HepG2 (cell line): ENCODE results near the gene HRG. TPM values are rescaled to one million over a fixed set of nuclear protein-coding genes. Genes with fewer than 3 reads are reported as not detected.

Experiments used
- CAMTA2 ChIP-seq: sonication (generic); formaldehyde crosslinking; IDR thresholded peaks from 2 replicates; pipeline ENCODE4 v1.4.0; 2020; ENCODE audit warnings: mild to moderate bottlenecking, missing genetic modification reagents, borderline replicate concordance
- CCDC6 ChIP-seq: sonication (generic); formaldehyde crosslinking; IDR thresholded peaks from 2 replicates; pipeline ENCODE4 v1.8.1; 2022; ENCODE audit warnings: mild to moderate bottlenecking, missing genetic modification reagents, moderate library complexity
- EP300 ChIP-seq, 3 experiments: sonication (generic) in 1 of 3; formaldehyde crosslinking in 1 of 3; IDR thresholded peaks; 2 replicates each; pipeline versions ENCODE4 v1.5.1 to v1.6.1; 2011 to 2020; ENCODE audit warnings: low read depth in 2 of 3, low read length in 2 of 3, borderline replicate concordance in 1 of 3, improper control_type of control experiment in 1 of 3, mild to moderate bottlenecking in 1 of 3, missing genetic modification reagents in 1 of 3, moderate library complexity in 1 of 3
- FOXA3 ChIP-seq: IDR thresholded peaks from 2 replicates; pipeline ENCODE4 v1.6.1; 2016; ENCODE audit warnings: missing genetic modification reagents, missing compliant biosample characterization
- MIER3 ChIP-seq: IDR thresholded peaks from 2 replicates; pipeline ENCODE4 v1.6.1; 2016; ENCODE audit warnings: missing compliant biosample characterization, borderline replicate concordance
- NFIB ChIP-seq: sonication (generic); formaldehyde crosslinking; IDR thresholded peaks from 2 replicates; pipeline ENCODE4 v1.9.0; 2021; ENCODE audit warnings: missing genetic modification reagents, mild to moderate bottlenecking, borderline replicate concordance
- SIN3B ChIP-seq: fragments of 150-350 bp; IDR thresholded peaks from 2 replicates; pipeline ENCODE4 v1.6.1; 2014; ENCODE audit warnings: low read length
- ZFP1 ChIP-seq: IDR thresholded peaks from 2 replicates; pipeline ENCODE4 v1.6.1; 2016
- ZFP41 ChIP-seq: sonication (generic); formaldehyde crosslinking; IDR thresholded peaks from 2 replicates; pipeline ENCODE4 v1.4.0; 2020; ENCODE audit warnings: mild to moderate bottlenecking, missing genetic modification reagents, borderline replicate concordance
- ZNF33B ChIP-seq: sonication (generic); formaldehyde crosslinking; IDR thresholded peaks from 2 replicates; pipeline ENCODE4 v1.5.1; 2020; ENCODE audit warnings: mild to moderate bottlenecking, missing genetic modification reagents
- ZNF775 ChIP-seq: sonication (generic); formaldehyde crosslinking; IDR thresholded peaks from 2 replicates; pipeline ENCODE4 v1.4.0; 2020; ENCODE audit warnings: missing genetic modification reagents, mild to moderate bottlenecking, moderate library complexity, borderline replicate concordance
- ZNF816 ChIP-seq: sonication (generic); formaldehyde crosslinking; IDR thresholded peaks from 2 replicates; pipeline ENCODE4 v1.8.0; 2022; ENCODE audit warnings: missing genetic modification reagents, mild to moderate bottlenecking, borderline replicate concordance
- polyA plus RNA-seq, 8 experiments: library from polyadenylated mRNA; depleted of rRNA in 3 of 8; stranded (reverse) in 7 of 8; unstranded in 1 of 8; fragments of >200 nt; fragmentation: Illumina TruSeq in 4 of 8; extraction: Trizol in 4 of 8; gene quantifications; 2 replicates each; pipeline versions ENCODE4 v1.2.1 to v1.2.3, GENCODE V29; 2011 to 2016; ENCODE audit warnings: low read depth in 4 of 8, missing spikeins in 1 of 8, mixed read lengths in 1 of 8; ENCODE audit not compliant: insufficient read depth in 1 of 8
- total RNA-seq, 5 experiments: library from RNA; depleted of rRNA; stranded (reverse); fragments of >200 nt; fragmentation: Illumina TruSeq; extraction: Trizol; gene quantifications; 2 replicates each; pipeline ENCODE4 v1.2.3, GENCODE V29; 2016; ENCODE audit warnings: low read depth in 1 of 5
- TF ChIP-seq, protein P1 (sequence below), 2 experiments: sonication (generic) in 1 of 2; formaldehyde crosslinking in 1 of 2; IDR thresholded peaks; 2 replicates each; pipeline versions ENCODE4 v1.6.1 to v1.9.0; 2014 to 2022; ENCODE audit warnings: antibody characterized with exemption in 1 of 2, borderline replicate concordance in 1 of 2, inconsistent platforms in 1 of 2, low read depth in 1 of 2, missing genetic modification reagents in 1 of 2
- TF ChIP-seq, protein P2 (sequence below): sonication (generic); formaldehyde crosslinking; IDR thresholded peaks from 2 replicates; pipeline ENCODE4 v1.4.0; 2020; ENCODE audit warnings: missing genetic modification reagents
- TF ChIP-seq, protein P3 (sequence below): sonication (generic); formaldehyde crosslinking; IDR thresholded peaks from 2 replicates; pipeline ENCODE4 v1.8.0; 2022; ENCODE audit warnings: mild to moderate bottlenecking, missing genetic modification reagents

The HRG gene
- total and polyA plus RNA-seq, 2 of the 13 experiments (the other 11 are each of a cell fraction or from before 2014, with no cell fraction given) = 0.09 to 0.11 TPM

DNA sequence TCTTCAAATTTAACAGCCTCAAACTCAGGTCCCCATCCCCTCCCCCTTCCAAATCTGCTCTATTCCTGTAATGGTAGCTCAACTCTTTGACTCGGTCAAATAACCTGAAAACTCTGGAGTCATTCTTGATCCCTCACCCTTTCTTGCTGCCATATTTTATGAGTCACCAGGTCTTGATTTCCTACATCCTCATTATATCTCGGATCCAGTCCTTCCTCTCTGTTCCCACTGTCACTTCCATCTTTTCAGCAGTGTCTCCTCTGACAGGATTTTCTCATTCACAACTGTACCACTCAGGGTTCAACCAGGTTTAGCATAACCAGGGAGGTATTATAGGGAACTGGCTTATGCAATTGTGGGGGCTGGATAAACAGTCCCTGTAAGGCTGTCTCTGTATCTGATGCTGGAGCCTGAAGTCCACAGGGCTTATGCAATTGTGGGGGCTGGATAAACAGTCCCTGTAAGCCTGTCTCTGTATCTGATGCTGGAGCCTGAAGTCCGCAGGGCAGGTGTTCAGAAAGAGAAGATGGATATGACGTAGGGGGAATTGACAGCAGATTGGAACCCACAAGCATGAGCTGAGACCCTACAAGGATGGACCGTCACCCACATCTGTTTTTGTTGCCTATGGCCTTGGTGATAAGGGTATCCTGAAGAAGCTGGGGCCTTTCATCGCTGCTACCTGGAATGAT, 34.7 kb upstream of the HRG start (continued):
- no peak for TF ChIP-seq CAMTA2 (CRISPR knock-in tag)
- TF ChIP-seq, protein P1, sequence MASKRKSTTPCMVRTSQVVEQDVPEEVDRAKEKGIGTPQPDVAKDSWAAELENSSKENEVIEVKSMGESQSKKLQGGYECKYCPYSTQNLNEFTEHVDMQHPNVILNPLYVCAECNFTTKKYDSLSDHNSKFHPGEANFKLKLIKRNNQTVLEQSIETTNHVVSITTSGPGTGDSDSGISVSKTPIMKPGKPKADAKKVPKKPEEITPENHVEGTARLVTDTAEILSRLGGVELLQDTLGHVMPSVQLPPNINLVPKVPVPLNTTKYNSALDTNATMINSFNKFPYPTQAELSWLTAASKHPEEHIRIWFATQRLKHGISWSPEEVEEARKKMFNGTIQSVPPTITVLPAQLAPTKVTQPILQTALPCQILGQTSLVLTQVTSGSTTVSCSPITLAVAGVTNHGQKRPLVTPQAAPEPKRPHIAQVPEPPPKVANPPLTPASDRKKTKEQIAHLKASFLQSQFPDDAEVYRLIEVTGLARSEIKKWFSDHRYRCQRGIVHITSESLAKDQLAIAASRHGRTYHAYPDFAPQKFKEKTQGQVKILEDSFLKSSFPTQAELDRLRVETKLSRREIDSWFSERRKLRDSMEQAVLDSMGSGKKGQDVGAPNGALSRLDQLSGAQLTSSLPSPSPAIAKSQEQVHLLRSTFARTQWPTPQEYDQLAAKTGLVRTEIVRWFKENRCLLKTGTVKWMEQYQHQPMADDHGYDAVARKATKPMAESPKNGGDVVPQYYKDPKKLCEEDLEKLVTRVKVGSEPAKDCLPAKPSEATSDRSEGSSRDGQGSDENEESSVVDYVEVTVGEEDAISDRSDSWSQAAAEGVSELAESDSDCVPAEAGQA (IDR thresholded peaks at IDR 0.05; ENCODE audit: low read depth) = no peak
- TF ChIP-seq, protein P1 (CRISPR knock-in tag; IDR thresholded peaks at IDR 0.05; ENCODE audit: borderline replicate concordance) = no peak
- TF ChIP-seq, protein P2, sequence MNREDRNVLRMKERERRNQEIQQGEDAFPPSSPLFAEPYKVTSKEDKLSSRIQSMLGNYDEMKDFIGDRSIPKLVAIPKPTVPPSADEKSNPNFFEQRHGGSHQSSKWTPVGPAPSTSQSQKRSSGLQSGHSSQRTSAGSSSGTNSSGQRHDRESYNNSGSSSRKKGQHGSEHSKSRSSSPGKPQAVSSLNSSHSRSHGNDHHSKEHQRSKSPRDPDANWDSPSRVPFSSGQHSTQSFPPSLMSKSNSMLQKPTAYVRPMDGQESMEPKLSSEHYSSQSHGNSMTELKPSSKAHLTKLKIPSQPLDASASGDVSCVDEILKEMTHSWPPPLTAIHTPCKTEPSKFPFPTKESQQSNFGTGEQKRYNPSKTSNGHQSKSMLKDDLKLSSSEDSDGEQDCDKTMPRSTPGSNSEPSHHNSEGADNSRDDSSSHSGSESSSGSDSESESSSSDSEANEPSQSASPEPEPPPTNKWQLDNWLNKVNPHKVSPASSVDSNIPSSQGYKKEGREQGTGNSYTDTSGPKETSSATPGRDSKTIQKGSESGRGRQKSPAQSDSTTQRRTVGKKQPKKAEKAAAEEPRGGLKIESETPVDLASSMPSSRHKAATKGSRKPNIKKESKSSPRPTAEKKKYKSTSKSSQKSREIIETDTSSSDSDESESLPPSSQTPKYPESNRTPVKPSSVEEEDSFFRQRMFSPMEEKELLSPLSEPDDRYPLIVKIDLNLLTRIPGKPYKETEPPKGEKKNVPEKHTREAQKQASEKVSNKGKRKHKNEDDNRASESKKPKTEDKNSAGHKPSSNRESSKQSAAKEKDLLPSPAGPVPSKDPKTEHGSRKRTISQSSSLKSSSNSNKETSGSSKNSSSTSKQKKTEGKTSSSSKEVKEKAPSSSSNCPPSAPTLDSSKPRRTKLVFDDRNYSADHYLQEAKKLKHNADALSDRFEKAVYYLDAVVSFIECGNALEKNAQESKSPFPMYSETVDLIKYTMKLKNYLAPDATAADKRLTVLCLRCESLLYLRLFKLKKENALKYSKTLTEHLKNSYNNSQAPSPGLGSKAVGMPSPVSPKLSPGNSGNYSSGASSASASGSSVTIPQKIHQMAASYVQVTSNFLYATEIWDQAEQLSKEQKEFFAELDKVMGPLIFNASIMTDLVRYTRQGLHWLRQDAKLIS (CRISPR knock-in tag) = no peak
- peak; percentile 80 for TF ChIP-seq CCDC6 (CRISPR knock-in tag)
- TF ChIP-seq ZNF816 (CRISPR knock-in tag) = no peak
- no peak for TF ChIP-seq ZFP41 (CRISPR knock-in tag)
- no peak for TF ChIP-seq SIN3B
- TF ChIP-seq ZFP1 = peak; percentile 52; the same call in 1 of the 2 replicates
- TF ChIP-seq EP300 (IDR thresholded peaks at IDR 0.05; ENCODE audit: low read depth in 2 of 2, low read length in 2 of 2) = peak; percentile 81 to 94; a peak in 3 of 4 replicates
- TF ChIP-seq EP300 (CRISPR knock-in tag; IDR thresholded peaks at IDR 0.05; ENCODE audit: borderline replicate concordance) = peak; percentile 68; the same call in 1 of the 2 replicates
- TF ChIP-seq NFIB (CRISPR knock-in tag) = no peak
- TF ChIP-seq, protein P3, sequence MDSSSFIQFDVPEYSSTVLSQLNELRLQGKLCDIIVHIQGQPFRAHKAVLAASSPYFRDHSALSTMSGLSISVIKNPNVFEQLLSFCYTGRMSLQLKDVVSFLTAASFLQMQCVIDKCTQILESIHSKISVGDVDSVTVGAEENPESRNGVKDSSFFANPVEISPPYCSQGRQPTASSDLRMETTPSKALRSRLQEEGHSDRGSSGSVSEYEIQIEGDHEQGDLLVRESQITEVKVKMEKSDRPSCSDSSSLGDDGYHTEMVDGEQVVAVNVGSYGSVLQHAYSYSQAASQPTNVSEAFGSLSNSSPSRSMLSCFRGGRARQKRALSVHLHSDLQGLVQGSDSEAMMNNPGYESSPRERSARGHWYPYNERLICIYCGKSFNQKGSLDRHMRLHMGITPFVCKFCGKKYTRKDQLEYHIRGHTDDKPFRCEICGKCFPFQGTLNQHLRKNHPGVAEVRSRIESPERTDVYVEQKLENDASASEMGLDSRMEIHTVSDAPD (CRISPR knock-in tag) = 0 out of 2 replicates have a peak, but pooled peaks have one; percentile 33
- no peak for TF ChIP-seq ZNF775
- TF ChIP-seq ZNF33B (CRISPR knock-in tag) = 0 out of 2 replicates have a peak, but pooled peaks have one; percentile 19
- peak; percentile 89 for TF ChIP-seq FOXA3
- 0 out of 2 replicates have a peak, but pooled peaks have one; percentile 51 for TF ChIP-seq MIER3 (CRISPR knock-in tag)
